Left renal cortex interstitium (tissue), 4 donors: ENCODE results near the gene RARG. TPM values are rescaled to one million over a fixed set of nuclear protein-coding genes. Genes with fewer than 3 reads are reported as not detected.
"Not testable (repeated sequence)": the region's sequence is repeated elsewhere in the genome, so short reads cannot be mapped to it uniquely, and the experiment has no call there.

Source experiments
- DNase-seq, 4 donors: peaks; one replicate each; pipeline ENCODE4 v3.0.0-alpha.2; 2013; ENCODE audit warnings: low read depth in 4 of 4, low spot score in 2 of 4, missing footprints in 1 of 4
- polyA plus RNA-seq, 4 donors: library from polyadenylated mRNA; unstranded; fragments of 120-200 nt; gene quantifications; one replicate each; pipeline ENCODE4 v1.2.1, GENCODE V29; 2013; ENCODE audit not compliant: insufficient read length in 4 of 4

RARG gene
- polyA plus RNA-seq, 4 donors, result 27.5 to 39.6 (median 36.5) TPM

DNA sequence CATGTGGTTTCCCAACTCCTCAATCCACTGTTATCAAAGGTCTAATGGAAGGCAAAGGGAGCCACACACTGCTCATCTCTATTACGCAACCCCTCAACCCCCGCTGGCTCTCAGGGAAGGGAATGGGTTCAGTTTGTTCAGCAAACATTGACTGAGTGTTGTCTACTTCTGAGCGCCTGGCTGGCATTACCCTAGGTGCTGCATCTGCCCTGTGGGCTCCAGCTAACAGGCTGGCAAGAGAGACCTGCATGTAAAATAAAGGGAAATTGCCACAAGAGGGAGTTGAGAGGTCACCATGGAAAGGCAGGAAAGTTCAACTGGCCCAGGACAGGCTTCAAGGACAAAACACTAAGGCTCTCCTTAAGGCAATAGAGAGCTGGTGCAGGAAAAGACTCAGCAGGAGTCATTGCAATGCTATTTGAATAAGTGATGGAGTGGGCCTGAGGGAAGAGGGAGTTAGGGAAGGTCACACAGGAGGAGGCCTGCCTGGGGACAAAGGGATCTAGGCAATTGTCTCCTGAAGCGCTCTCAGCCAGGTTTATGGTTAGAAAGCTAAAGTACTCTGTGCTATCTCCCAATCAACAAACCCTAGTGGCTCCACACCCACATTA lies 57.0 kb downstream of the RARG start:
- DNase-seq, result no peak

DNA sequence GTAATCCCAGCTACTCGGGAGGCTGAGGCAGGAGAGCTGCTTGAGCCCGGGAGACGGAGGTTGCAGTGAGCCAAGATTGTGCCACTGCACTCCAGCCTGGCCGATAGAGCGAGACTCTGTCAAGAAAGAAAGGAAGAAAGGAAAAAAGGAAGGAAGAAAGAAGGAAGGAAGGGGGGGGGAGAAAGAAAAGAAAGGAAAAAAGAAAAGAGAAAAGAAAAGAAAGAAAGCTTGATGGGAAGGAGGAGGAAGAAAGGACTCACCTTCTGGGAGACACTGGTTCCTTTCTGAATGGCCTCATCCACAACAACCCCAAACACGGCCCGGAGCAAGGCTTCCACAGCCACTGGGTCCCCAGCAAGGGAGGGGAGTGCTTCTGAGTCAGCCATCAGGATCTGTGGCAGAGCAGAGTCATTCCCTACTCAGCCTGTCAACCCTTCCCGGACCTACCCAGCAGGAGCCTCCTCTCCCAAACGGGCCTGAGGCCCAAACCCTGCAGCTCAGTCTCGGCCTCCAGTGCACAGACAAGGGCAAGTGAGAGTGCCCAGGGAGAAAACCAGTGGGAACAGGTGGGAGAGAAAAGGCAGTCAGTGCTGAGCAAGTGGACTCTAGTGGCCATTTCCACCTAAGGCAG lies 58.8 kb downstream of the RARG start:
- no peak for DNase-seq

GRCh38 chr12:53172352-53172751 lies 59.7 kb downstream of the RARG start:
- no peak for DNase-seq

- DNase-seq, result no peak
Measured at GRCh38 chr12:53171725-53172329, 60.2 kb downstream of the RARG start.

DNA sequence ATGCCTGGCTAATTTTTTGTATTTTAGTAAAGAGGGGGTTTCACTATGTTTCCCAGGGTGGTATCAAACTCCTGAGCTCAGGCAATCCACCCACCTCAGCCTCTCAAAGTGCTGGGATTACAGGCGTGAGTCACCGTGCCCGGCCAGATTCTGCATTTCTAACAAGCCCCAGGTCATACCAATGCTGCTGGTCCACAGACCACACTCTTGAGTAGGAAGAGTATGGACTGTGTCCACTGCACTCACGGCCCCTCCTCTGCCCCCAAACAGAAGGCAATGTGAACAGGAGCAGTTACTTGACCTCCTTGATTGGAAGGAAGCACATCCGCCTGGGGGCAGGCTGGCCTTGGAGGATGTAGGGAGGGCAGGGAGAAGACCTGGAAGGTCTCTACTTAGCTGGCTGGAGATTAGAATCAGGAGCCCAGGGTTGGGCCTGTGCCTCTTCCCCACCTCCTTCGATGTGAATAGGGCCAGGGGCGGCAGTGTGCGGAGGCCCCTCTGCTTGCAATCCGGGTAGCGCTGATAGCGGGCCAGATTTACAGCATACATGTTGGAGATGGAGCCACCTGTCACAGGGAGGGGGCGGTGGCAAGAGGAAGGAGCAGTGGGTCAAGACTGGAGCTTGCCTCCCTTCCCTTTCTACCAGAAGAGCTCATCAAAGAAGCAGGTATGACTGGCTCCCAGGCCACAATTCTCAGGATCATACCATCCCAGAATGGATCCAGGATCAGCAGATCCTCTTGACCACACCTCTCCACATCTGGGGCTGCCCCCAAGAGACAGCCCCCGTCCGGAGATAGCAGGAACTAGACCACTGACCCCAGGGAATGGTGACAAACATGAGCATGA lies 60.9 kb downstream of the RARG start:
- DNase-seq, result no peak

- no peak for DNase-seq
Measured at GRCh38 chr12:53170215-53170614, 61.8 kb downstream of the RARG start.

GRCh38 chr12:53169644-53170043 lies 62.4 kb downstream of the RARG start:
- DNase-seq, result no peak

DNA sequence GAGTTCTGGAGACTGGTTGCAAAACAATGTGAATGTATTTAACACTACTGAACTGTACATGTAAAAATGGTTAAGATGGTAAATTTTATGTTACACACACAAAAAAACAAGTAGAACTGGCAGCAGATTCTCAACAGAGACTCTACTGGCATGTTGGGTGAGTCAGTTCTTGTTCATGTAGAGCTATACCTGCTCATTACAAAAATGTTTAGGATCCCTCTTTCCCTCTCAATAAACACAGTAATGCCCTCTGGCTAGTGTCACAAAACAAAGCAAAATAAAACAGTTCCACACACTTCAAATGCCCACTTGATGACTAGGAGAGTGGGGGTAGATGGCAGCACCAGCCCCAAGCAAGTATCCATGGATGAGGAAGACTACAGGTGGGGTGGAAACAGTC lies 65.2 kb downstream of the RARG start:
- no peak for DNase-seq

DNA sequence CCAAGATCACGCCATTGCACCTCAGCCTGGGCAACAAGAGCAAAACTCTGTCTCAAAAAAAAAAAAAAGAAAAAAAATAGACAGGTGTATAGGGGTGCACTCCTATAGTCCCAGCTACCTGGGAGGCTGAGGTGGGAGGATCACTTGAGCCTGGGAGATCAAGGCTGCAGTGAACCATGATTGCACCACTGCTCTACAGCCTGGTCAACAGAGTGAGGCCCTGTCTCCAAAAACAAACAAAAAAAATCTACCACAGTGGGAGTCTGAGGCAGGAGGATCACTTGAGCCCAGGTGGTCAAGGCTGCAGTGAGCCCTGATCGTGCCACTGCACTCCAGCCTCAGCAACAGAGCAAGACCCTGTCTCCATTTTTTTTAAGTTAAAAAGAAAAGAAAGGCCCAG lies 69.0 kb downstream of the RARG start:
- DNase-seq, result not testable (repeated sequence)

DNA sequence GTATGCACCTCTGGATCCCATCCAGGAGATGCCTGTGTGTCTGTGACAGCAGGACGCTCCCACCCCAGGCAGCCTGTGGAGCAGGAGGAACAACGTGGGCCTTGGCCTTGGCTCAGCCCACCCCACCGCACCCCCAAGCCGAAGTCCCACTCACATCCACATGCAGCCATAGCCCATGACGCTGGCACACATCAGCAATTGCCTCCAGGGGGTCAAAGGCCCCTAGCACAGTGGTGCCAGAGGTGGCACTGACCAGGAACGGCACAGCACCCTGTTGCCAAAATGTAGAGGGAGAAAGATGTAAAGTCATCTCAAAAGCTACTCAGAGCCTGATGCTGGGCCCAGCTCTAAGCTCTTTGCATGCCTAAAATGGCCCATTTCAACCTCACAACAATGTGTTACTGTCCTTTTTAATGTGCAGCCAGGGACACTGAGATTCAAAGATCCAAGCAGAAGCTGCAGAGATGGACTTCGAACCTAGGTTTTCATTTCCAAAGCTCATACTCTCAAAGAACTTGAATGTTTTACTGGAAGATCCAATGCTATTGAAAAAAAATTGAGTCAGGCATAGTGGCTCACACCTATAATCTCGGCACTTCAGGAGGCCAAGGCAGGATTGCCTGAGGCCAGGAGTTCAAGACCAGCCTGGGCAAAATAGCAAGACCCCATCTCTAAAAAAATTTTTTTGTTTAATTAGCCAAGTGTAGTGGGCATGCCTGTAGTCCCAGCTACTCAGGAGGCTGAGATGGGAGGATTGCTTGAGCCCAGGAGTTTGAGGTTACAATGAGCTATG lies 70.7 kb downstream of the RARG start:
- DNase-seq, result no peak

- no peak for DNase-seq
Measured at GRCh38 chr12:53160673-53161072, 71.3 kb downstream of the RARG start.

Other genes starting within 250 kb of the RARG start
- gene EIF4B, start 225.8 kb downstream of the RARG start, polyA plus RNA-seq, result 100 to 1,000 TPM; 463 to 558 (median 490) TPM
- 100 to 1,000 TPM in 2 of 4 donors, 10 to 100 TPM in 2; 66.5 to 168 (median 112) TPM for gene TNS2, start 182.1 kb downstream of the RARG start, polyA plus RNA-seq
- gene SPRYD3, start 152.8 kb downstream of the RARG start, polyA plus RNA-seq, result 10 to 100 TPM; 17.2 to 22.9 (median 20.0) TPM
- gene IGFBP6, start 134.5 kb downstream of the RARG start, polyA plus RNA-seq, result 10 to 100 TPM; 11.2 to 22.5 (median 14.4) TPM
- gene SOAT2, start 128.7 kb downstream of the RARG start, polyA plus RNA-seq, result 1 to 10 TPM; 1.2 to 3.1 (median 1.6) TPM
- gene ZNF740, start 51.5 kb downstream of the RARG start, polyA plus RNA-seq, result 10 to 100 TPM; 64.1 to 80.8 (median 67.7) TPM
- gene CSAD, start 51.3 kb downstream of the RARG start, polyA plus RNA-seq, result 100 to 1,000 TPM in 2 of 4 donors, 10 to 100 TPM in 2; 25.9 to 126 (median 69.1) TPM
- 1 to 10 TPM; 1.2 to 1.7 (median 1.3) TPM for gene ITGB7, start 25.0 kb downstream of the RARG start, polyA plus RNA-seq
- 10 to 100 TPM in 2 of 4 donors, 1 to 10 TPM in 2; 8.7 to 18.1 (median 11.4) TPM for gene ESPL1, start 36.1 kb upstream of the RARG start, polyA plus RNA-seq
- gene PFDN5, start 63.3 kb upstream of the RARG start, polyA plus RNA-seq, result 100 to 1,000 TPM; 589 to 875 (median 641) TPM
- gene MYG1, start 67.5 kb upstream of the RARG start, polyA plus RNA-seq, result 10 to 100 TPM; 48.4 to 60.0 (median 57.7) TPM
- 10 to 100 TPM; 68.2 to 95.5 (median 83.3) TPM for gene AAAS, start 89.4 kb upstream of the RARG start, polyA plus RNA-seq
- gene SP7, start 104.1 kb upstream of the RARG start, polyA plus RNA-seq, result under 1 TPM; 0.21 to 0.41 (median 0.29) TPM
- 10 to 100 TPM; 65.1 to 84.2 (median 78.0) TPM for gene SP1, start 148.0 kb upstream of the RARG start, polyA plus RNA-seq
- under 1 TPM; 0.24 to 0.65 (median 0.45) TPM for gene AMHR2, start 191.6 kb upstream of the RARG start, polyA plus RNA-seq
- 100 to 1,000 TPM; 159 to 202 (median 174) TPM for gene PRR13, start 209.5 kb upstream of the RARG start, polyA plus RNA-seq
- gene PCBP2, start 219.9 kb upstream of the RARG start, polyA plus RNA-seq, result 1,000 to 10,000 TPM in 3 of 4 donors, 100 to 1,000 TPM in 1; 971 to 1,152 (median 1,079) TPM